LNCaP clone FGC (cell line): ENCODE measurements around the gene LCP2.

Experiments
- DNase-seq: peaks from one replicate; pipeline ENCODE4 v3.0.0-alpha.2; 2011; ENCODE audit warnings: low read depth
- H3K4me3 ChIP-seq: 2 replicates; pipeline ENCODE4 v1.5.1; 2011; ENCODE audit warnings: mild to moderate bottlenecking, low read depth, low read length, control low read depth
- TF ChIP-seq, protein P1 (sequence below): IDR thresholded peaks from 2 replicates; pipeline ENCODE4 v1.5.1; 2012; ENCODE audit warnings: mild to moderate bottlenecking; ENCODE audit not compliant: control insufficient read depth, insufficient read depth; ENCODE audit errors: extremely low read depth

Gene LCP2

GRCh38 chr5:170223906-170224305, 73.7 kb downstream of the LCP2 start:
- no peak for DNase-seq
- TF ChIP-seq, protein P1, sequence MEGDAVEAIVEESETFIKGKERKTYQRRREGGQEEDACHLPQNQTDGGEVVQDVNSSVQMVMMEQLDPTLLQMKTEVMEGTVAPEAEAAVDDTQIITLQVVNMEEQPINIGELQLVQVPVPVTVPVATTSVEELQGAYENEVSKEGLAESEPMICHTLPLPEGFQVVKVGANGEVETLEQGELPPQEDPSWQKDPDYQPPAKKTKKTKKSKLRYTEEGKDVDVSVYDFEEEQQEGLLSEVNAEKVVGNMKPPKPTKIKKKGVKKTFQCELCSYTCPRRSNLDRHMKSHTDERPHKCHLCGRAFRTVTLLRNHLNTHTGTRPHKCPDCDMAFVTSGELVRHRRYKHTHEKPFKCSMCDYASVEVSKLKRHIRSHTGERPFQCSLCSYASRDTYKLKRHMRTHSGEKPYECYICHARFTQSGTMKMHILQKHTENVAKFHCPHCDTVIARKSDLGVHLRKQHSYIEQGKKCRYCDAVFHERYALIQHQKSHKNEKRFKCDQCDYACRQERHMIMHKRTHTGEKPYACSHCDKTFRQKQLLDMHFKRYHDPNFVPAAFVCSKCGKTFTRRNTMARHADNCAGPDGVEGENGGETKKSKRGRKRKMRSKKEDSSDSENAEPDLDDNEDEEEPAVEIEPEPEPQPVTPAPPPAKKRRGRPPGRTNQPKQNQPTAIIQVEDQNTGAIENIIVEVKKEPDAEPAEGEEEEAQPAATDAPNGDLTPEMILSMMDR = no peak
- no peak overlapping the region for H3K4me3 ChIP-seq

DNA sequence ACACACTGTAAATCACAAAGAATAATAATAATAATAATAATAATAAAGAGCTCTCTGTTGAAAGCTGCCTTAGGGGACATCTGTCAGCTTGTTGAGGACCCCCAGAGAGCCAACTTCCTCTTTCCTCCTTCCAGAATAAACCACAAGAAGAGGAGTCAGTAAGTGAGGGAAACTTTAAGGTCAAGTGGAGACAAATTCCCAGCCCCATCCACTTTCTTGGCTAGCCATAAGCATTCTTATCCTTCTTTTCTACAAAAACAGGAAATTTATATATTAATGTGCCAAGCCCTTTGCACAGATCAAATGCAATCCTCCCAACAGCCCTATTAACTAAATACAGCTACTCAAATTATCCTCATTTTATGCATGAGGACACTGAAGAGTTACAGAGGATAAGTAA, 74.2 kb downstream of the LCP2 start:
- no peak for DNase-seq
- TF ChIP-seq, protein P1 = no peak
- no peak overlapping the region for H3K4me3 ChIP-seq

DNA sequence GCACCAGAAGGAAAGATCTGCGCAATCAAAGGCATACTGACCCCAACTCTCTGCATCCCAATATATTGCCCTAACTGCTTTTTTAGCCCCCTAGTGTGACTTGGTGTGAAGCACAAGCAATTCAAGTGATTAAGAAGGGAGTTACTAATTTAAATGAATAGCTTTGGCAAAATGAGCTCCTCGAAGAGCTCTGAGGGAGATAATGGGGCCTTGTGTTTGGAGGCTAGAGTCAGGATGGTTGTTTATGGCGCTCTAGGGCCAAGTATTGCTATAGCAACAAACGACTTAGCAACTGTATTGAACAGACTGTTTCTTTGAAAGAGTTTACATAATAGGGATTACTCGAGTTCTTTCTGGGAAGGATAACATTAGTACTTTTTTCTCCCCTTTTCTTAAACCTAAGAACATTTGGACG, 76.2 kb downstream of the LCP2 start:
- no peak for DNase-seq
- TF ChIP-seq, protein P1 = no peak
- H3K4me3 ChIP-seq = no peak overlapping the region

- no peak for DNase-seq
- TF ChIP-seq, protein P1 = no peak
- no peak overlapping the region for H3K4me3 ChIP-seq
Measured at GRCh38 chr5:170220191-170220590, 77.4 kb downstream of the LCP2 start.

DNA sequence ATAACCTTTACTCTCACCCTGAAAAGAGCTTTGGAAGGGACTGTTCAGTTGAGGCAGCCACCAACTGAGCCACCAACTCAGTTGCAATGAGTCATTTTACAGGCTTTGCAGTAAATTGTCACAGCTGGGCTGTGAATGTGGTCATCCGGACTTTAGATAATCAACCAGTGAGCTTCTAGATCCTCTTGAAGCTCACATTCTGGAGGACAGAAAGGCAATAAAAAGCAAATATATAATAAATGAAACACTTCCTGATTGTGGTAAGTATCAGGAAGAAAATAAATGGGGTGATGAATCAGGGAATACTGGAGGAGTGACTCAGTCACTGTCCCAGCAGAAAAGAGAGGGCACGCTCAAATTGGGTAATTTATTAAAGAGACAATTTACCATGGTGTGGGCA, 78.0 kb downstream of the LCP2 start:
- DNase-seq = no peak
- TF ChIP-seq, protein P1 = no peak
- no peak overlapping the region for H3K4me3 ChIP-seq

- no peak overlapping the region for H3K4me3 ChIP-seq
- TF ChIP-seq, protein P1 = no peak
- no peak for DNase-seq
Measured at GRCh38 chr5:170218726-170219125, 78.9 kb downstream of the LCP2 start.

DNA sequence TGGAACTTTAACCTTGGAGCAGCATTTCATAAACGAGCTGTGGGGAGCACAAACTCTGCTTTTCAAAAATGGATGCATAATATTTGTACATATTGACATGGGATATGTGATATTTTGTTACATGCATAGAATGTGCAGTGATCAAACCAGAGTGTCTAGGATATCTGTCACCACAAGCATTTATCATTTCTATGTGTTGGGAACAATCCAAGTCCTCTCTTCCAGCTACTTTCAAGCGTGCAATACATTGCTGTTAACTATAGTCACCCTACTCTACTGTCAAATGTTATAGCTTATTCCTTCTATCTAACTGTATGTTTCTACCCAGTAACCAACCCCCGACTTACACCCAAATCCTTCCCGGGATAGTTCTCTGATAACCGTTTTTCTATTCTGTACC, 79.7 kb downstream of the LCP2 start:
- TF ChIP-seq, protein P1 = no peak

More for the DNA sequence above, 79.7 kb downstream of the LCP2 start:
- H3K4me3 ChIP-seq = no peak overlapping the region
- no peak for DNase-seq
